ENCODE measurements around the gene BCAT1.

Gene BCAT1
- total RNA-seq, result 0.70 to 1.9 (median 1.2) reads per million in 3 donors

DNA sequence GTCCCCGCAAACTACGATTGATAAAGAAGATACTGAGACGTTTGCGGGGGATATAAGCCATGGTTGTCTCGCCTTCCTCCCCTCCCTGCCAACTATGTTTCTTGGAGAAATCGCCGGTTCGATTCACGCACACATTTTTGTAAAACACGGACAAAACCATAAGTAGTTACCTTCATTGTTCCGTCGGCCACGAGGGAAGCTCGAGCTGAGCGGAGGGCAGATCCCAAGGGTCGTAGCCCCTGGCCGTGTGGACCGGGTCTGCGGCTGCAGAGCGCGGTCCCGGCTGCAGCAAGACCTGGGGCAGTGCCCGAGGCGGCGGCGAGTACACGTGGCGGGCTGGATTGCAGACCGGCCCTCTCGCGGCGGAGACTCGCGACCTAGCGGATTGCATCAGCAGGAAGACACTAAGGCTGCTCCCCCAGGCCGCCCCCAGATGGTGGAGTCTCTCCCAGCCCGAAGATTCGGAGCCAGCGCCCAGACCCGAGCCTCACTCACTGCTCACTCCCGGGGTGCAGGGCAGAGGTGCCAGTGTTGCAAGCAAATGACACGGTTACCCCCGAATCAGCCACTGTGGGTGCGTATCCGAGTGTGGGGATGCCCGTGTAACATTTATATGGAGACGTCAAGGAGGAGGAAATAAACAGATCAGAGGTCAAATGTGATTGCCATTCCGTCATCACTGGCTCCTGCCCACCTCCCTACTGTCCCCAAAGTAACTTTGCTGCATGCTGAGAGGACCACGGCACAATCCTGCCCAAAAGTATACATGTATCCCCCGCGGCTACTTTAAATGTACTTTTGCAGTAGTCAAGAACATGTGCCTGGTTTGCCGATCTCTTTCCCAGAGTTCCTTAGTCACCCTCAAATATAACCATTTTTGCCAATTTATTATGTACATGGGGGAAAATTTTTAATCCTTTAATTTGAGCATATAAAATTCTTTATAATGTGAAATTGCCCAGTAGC, at the start of gene BCAT1:
TSS of gene BCAT1 (minus strand) at position 345 of the 966 bp plus-strand sequence. CDS start at position 176, 169 bp downstream.
- H3K27me3 ChIP-seq (replicated peaks; ENCODE audit: control insufficient read depth, insufficient read depth, low read length, poor library complexity, severe bottlenecking), result peaks cover 9% of the 10 kb centered on the region
- peak within 1 kb of the TSS; percentile 51 for H3K4me3 ChIP-seq (ENCODE audit: insufficient read depth, low read depth, low read length, poor library complexity, severe bottlenecking)
- H3K36me3 ChIP-seq (ENCODE audit: control insufficient read depth, insufficient read depth, low read length), result no peaks in the 10 kb centered on the region
- H3K4me1 ChIP-seq (ENCODE audit: control insufficient read depth, insufficient read depth, low read length, poor library complexity, severe bottlenecking), result no peaks in the 10 kb centered on the region
- DNase-seq, result no peak
- no peaks in the 10 kb centered on the region for H3K9me3 ChIP-seq (ENCODE audit: control insufficient read depth, low read length)
- no peak within 1 kb of the TSS for H3K27ac ChIP-seq (ENCODE audit: insufficient read depth, low read length, poor library complexity, severe bottlenecking)

DNA sequence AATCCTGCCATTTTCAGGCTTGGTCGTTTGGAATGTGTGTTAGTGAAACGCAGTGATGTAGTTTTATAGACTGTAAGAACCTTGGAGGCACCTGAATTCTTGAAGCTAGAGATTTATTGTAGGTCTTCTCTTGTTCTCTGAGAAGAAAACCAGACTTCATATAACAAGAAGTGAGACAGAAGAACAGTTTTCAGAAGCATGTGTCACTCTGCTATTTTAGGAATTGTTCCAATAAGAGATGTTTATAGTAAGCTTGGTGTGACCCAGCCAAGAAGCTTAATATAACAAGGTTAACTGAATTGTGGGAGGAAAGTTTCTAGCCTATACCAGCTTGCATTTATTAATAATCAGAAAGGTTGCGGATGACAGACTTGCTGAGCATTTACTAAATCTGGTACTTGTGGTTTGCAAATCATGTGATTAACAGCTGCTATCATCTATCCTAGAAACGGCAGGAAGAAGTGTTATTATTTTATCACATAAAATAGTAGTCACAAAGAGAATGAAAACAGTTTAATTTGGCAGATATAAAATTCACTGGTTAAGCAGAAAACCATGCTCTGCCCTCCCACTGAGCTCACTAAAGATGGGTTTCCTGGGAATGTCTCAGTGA, 49.2 kb upstream of the BCAT1 start:
- Histone ChIP-seq H3K27ac (ENCODE audit: insufficient read depth, low read length, poor library complexity, severe bottlenecking) (no peak overlapping the region), H3K4me3 (ENCODE audit: insufficient read depth, low read depth, low read length, poor library complexity, severe bottlenecking) (no peak overlapping the region), H3K9me3 (ENCODE audit: control insufficient read depth, low read length) (no peaks in the 10 kb centered on the region), H3K4me1 (ENCODE audit: control insufficient read depth, insufficient read depth, low read length, poor library complexity, severe bottlenecking) (no peaks in the 10 kb centered on the region), H3K27me3 (replicated peaks; ENCODE audit: control insufficient read depth, insufficient read depth, low read length, poor library complexity, severe bottlenecking) (no peaks in the 10 kb centered on the region), H3K36me3 (ENCODE audit: control insufficient read depth, insufficient read depth, low read length) (no peaks in the 10 kb centered on the region)
- DNase-seq, result no peak

GRCh38 chr12:24997496-24997895, 48.6 kb upstream of the BCAT1 start:
- no peaks in the 10 kb centered on the region for H3K36me3 ChIP-seq (ENCODE audit: control insufficient read depth, insufficient read depth, low read length)
- H3K4me1 ChIP-seq (ENCODE audit: control insufficient read depth, insufficient read depth, low read length, poor library complexity, severe bottlenecking), result no peaks in the 10 kb centered on the region
- H3K27me3 ChIP-seq (replicated peaks; ENCODE audit: control insufficient read depth, insufficient read depth, low read length, poor library complexity, severe bottlenecking), result no peaks in the 10 kb centered on the region
- no peak for DNase-seq
- no peak overlapping the region for H3K27ac ChIP-seq (ENCODE audit: insufficient read depth, low read length, poor library complexity, severe bottlenecking)
- no peaks in the 10 kb centered on the region for H3K9me3 ChIP-seq (ENCODE audit: control insufficient read depth, low read length)
- H3K4me3 ChIP-seq (ENCODE audit: insufficient read depth, low read depth, low read length, poor library complexity, severe bottlenecking), result no peak overlapping the region

DNA sequence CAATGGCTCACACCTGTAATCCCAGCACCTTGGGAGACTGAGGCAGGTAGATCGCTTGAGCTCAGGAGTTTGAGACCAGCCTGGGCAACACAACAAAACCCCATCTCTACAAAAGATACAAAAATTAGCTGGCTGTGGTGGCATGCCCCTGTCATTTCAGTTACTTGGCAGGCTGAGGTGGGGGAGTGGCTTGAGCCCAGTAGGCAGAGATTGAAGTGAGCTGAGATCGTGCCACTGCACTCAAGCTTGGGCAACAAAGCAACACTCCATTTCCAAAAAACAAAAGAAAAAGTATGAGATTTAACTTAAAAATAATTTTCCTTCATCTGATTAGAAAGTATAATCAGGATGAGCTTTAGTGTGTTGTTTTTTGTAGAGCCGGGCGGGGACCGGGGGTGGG, 47.9 kb upstream of the BCAT1 start:
- H3K27me3 ChIP-seq (replicated peaks; ENCODE audit: control insufficient read depth, insufficient read depth, low read length, poor library complexity, severe bottlenecking), result no peaks in the 10 kb centered on the region
- no peak overlapping the region for H3K4me3 ChIP-seq (ENCODE audit: insufficient read depth, low read depth, low read length, poor library complexity, severe bottlenecking)
- no peak for DNase-seq
- H3K9me3 ChIP-seq (ENCODE audit: control insufficient read depth, low read length), result no peaks in the 10 kb centered on the region
- no peaks in the 10 kb centered on the region for H3K36me3 ChIP-seq (ENCODE audit: control insufficient read depth, insufficient read depth, low read length)
- H3K4me1 ChIP-seq (ENCODE audit: control insufficient read depth, insufficient read depth, low read length, poor library complexity, severe bottlenecking), result no peaks in the 10 kb centered on the region
- no peak overlapping the region for H3K27ac ChIP-seq (ENCODE audit: insufficient read depth, low read length, poor library complexity, severe bottlenecking)

- no peak for DNase-seq
- Histone ChIP-seq H3K9me3 (ENCODE audit: control insufficient read depth, low read length) (no peaks in the 10 kb centered on the region), H3K27ac (ENCODE audit: insufficient read depth, low read length, poor library complexity, severe bottlenecking) (no peak overlapping the region), H3K4me1 (ENCODE audit: control insufficient read depth, insufficient read depth, low read length, poor library complexity, severe bottlenecking) (no peaks in the 10 kb centered on the region), H3K36me3 (ENCODE audit: control insufficient read depth, insufficient read depth, low read length) (no peaks in the 10 kb centered on the region), H3K27me3 (replicated peaks; ENCODE audit: control insufficient read depth, insufficient read depth, low read length, poor library complexity, severe bottlenecking) (no peaks in the 10 kb centered on the region), H3K4me3 (ENCODE audit: insufficient read depth, low read depth, low read length, poor library complexity, severe bottlenecking) (no peak overlapping the region)
These were observed 47.3 kb upstream of the BCAT1 start for GRCh38 chr12:24996102-24996797.

- H3K27me3 ChIP-seq (replicated peaks; ENCODE audit: control insufficient read depth, insufficient read depth, low read length, poor library complexity, severe bottlenecking), result no peaks in the 10 kb centered on the region
- H3K27ac ChIP-seq (ENCODE audit: insufficient read depth, low read length, poor library complexity, severe bottlenecking), result no peak overlapping the region
- no peaks in the 10 kb centered on the region for H3K9me3 ChIP-seq (ENCODE audit: control insufficient read depth, low read length)
- H3K4me1 ChIP-seq (ENCODE audit: control insufficient read depth, insufficient read depth, low read length, poor library complexity, severe bottlenecking), result no peaks in the 10 kb centered on the region
- DNase-seq, result no peak
- no peaks in the 10 kb centered on the region for H3K36me3 ChIP-seq (ENCODE audit: control insufficient read depth, insufficient read depth, low read length)
- no peak overlapping the region for H3K4me3 ChIP-seq (ENCODE audit: insufficient read depth, low read depth, low read length, poor library complexity, severe bottlenecking)
These were observed 44.9 kb upstream of the BCAT1 start for GRCh38 chr12:24993793-24994192.

GRCh38 chr12:24991209-24992049, 42.5 kb upstream of the BCAT1 start:
- peak in 1 of 3 donors; percentile 2 for DNase-seq
- H3K36me3 ChIP-seq (ENCODE audit: control insufficient read depth, insufficient read depth, low read length), result no peaks in the 10 kb centered on the region
- no peaks in the 10 kb centered on the region for H3K27me3 ChIP-seq (replicated peaks; ENCODE audit: control insufficient read depth, insufficient read depth, low read length, poor library complexity, severe bottlenecking)
- no peak overlapping the region for H3K27ac ChIP-seq (ENCODE audit: insufficient read depth, low read length, poor library complexity, severe bottlenecking)
- H3K4me1 ChIP-seq (ENCODE audit: control insufficient read depth, insufficient read depth, low read length, poor library complexity, severe bottlenecking), result no peaks in the 10 kb centered on the region
- no peaks in the 10 kb centered on the region for H3K9me3 ChIP-seq (ENCODE audit: control insufficient read depth, low read length)
- H3K4me3 ChIP-seq (ENCODE audit: insufficient read depth, low read depth, low read length, poor library complexity, severe bottlenecking), result no peak overlapping the region

DNA sequence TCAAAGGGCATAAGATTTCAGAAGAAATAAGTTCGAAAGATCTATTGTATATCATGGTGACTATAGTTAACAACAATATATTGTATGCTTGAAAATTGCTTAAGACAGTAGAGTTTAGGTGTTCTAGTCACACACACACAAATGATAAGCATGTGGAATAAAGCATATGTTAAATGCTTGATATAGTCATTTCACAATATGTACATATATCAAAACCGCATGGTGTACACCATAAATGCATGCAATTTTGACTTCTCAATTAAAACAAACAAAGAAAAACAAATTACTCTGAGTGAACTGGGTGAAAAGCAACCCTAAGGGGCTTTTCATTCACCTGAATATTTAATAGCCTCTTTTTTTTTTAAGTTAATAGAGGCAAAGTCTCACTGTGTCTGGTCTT, 40.3 kb upstream of the BCAT1 start:
- no peak for DNase-seq
- H3K27ac ChIP-seq (ENCODE audit: insufficient read depth, low read length, poor library complexity, severe bottlenecking), result no peak overlapping the region
- no peaks in the 10 kb centered on the region for H3K4me1 ChIP-seq (ENCODE audit: control insufficient read depth, insufficient read depth, low read length, poor library complexity, severe bottlenecking)
- no peaks in the 10 kb centered on the region for H3K27me3 ChIP-seq (replicated peaks; ENCODE audit: control insufficient read depth, insufficient read depth, low read length, poor library complexity, severe bottlenecking)
- no peaks in the 10 kb centered on the region for H3K36me3 ChIP-seq (ENCODE audit: control insufficient read depth, insufficient read depth, low read length)
- H3K9me3 ChIP-seq (ENCODE audit: control insufficient read depth, low read length), result no peaks in the 10 kb centered on the region
- no peak overlapping the region for H3K4me3 ChIP-seq (ENCODE audit: insufficient read depth, low read depth, low read length, poor library complexity, severe bottlenecking)

- H3K27me3 ChIP-seq (replicated peaks; ENCODE audit: control insufficient read depth, insufficient read depth, low read length, poor library complexity, severe bottlenecking), result no peaks in the 10 kb centered on the region
- DNase-seq, result no peak
- no peaks in the 10 kb centered on the region for H3K36me3 ChIP-seq (ENCODE audit: control insufficient read depth, insufficient read depth, low read length)
- H3K4me1 ChIP-seq (ENCODE audit: control insufficient read depth, insufficient read depth, low read length, poor library complexity, severe bottlenecking), result no peaks in the 10 kb centered on the region
- peaks cover 3% of the 10 kb centered on the region for H3K9me3 ChIP-seq (ENCODE audit: control insufficient read depth, low read length)
- no peak overlapping the region for H3K27ac ChIP-seq (ENCODE audit: insufficient read depth, low read length, poor library complexity, severe bottlenecking)
- no peak overlapping the region for H3K4me3 ChIP-seq (ENCODE audit: insufficient read depth, low read depth, low read length, poor library complexity, severe bottlenecking)
These were observed 33.3 kb upstream of the BCAT1 start for GRCh38 chr12:24982250-24982649.

Data from effector memory CD4-positive, alpha-beta T cell (primary cell).